H9 (cell line): ENCODE results near the gene RAP1B. TPM values are rescaled to one million over a fixed set of nuclear protein-coding genes. Genes with fewer than 3 reads are reported as not detected.

Experiments
- DNase-seq: peaks from one replicate; pipeline ENCODE4 v3.0.0-alpha.2; 2017
- H2AFZ ChIP-seq: one replicate; pipeline ENCODE4 v1.6.1; 2013; ENCODE audit warnings: mild to moderate bottlenecking, low read length, control low read depth, moderate library complexity
- H2AK5ac ChIP-seq: 2 replicates; pipeline ENCODE4 v1.6.1; 2013; ENCODE audit warnings: low read length, control low read depth, mixed read lengths; ENCODE audit not compliant: insufficient read length
- H2BK120ac ChIP-seq: one replicate; pipeline ENCODE4 v1.6.1; 2013; ENCODE audit warnings: low read depth, mild to moderate bottlenecking, low read length, control low read depth, inconsistent platforms; ENCODE audit not compliant: poor library complexity, severe bottlenecking
- H2BK12ac ChIP-seq: 2 replicates; pipeline ENCODE4 v1.6.1; 2013; ENCODE audit warnings: low read length, control low read depth, mixed read lengths, low read depth; ENCODE audit not compliant: insufficient read length
- H2BK15ac ChIP-seq: 2 replicates; pipeline ENCODE4 v1.6.1; 2013; ENCODE audit warnings: low read depth, low read length, control low read depth
- H2BK20ac ChIP-seq: one replicate; pipeline ENCODE4 v1.6.1; 2013; ENCODE audit warnings: low read depth, mild to moderate bottlenecking, low read length, control low read depth, inconsistent platforms; ENCODE audit not compliant: poor library complexity, severe bottlenecking
- H2BK5ac ChIP-seq: 2 replicates; pipeline ENCODE4 v1.6.1; 2013; ENCODE audit warnings: low read length, control low read depth, mixed read lengths; ENCODE audit not compliant: insufficient read length
- H3K14ac ChIP-seq: 2 replicates; pipeline ENCODE4 v1.6.1; 2013; ENCODE audit warnings: low read length, control low read depth; ENCODE audit not compliant: insufficient read depth
- H3K18ac ChIP-seq: 2 replicates; pipeline ENCODE4 v1.6.1; 2013; ENCODE audit warnings: low read depth, mild to moderate bottlenecking, mixed read lengths, low read length, control low read depth; ENCODE audit not compliant: insufficient read length
- H3K23ac ChIP-seq: 2 replicates; pipeline ENCODE4 v1.6.1; 2013; ENCODE audit warnings: low read length, control low read depth, mixed read lengths, low read depth; ENCODE audit not compliant: insufficient read length
- H3K23me2 ChIP-seq: 2 replicates; pipeline ENCODE4 v1.6.1; 2013; ENCODE audit warnings: low read depth, mild to moderate bottlenecking, mixed read lengths, low read length, control low read depth; ENCODE audit not compliant: insufficient read length, poor library complexity, severe bottlenecking
- H3K27ac ChIP-seq: 2 replicates; pipeline ENCODE4 v1.5.1; 2013; ENCODE audit warnings: low read length, control low read depth, mixed read lengths, low read depth; ENCODE audit not compliant: insufficient read length
- H3K27me3 ChIP-seq: 2 replicates; pipeline ENCODE4 v1.6.1; 2013; ENCODE audit warnings: low read length, control low read depth, inconsistent platforms; ENCODE audit not compliant: insufficient read depth
- H3K4ac ChIP-seq: 2 replicates; pipeline ENCODE4 v1.6.1; 2013; ENCODE audit warnings: low read depth, mild to moderate bottlenecking, control low read depth, inconsistent platforms, low read length, moderate library complexity
- H3K4me1 ChIP-seq: 2 replicates; pipeline ENCODE4 v1.6.1; 2013; ENCODE audit warnings: low read length, control low read depth, inconsistent platforms; ENCODE audit not compliant: insufficient read depth
- H3K4me2 ChIP-seq: 2 replicates; pipeline ENCODE4 v1.6.1; 2013; ENCODE audit warnings: low read length, control low read depth, mixed read lengths; ENCODE audit not compliant: insufficient read length, insufficient read depth
- H3K56ac ChIP-seq: 2 replicates; pipeline ENCODE4 v1.6.1; 2013; ENCODE audit warnings: low read depth, mild to moderate bottlenecking, mixed read lengths, low read length, control low read depth; ENCODE audit not compliant: insufficient read length
- H3K79me1 ChIP-seq: 2 replicates; pipeline ENCODE4 v1.6.1; 2013; ENCODE audit warnings: low read depth, mild to moderate bottlenecking, moderate library complexity, low read length, control low read depth, inconsistent platforms; ENCODE audit not compliant: insufficient read depth, poor library complexity, severe bottlenecking
- H3K79me2 ChIP-seq: 2 replicates; pipeline ENCODE4 v1.6.1; 2013; ENCODE audit warnings: low read length, control low read depth, inconsistent platforms; ENCODE audit not compliant: insufficient read depth
- H3K9ac ChIP-seq: 2 replicates; pipeline ENCODE4 v1.6.1; 2013; ENCODE audit warnings: low read length, control low read depth, mixed read lengths; ENCODE audit not compliant: insufficient read length; ENCODE audit errors: extremely low read depth
- H3K9me3 ChIP-seq: one replicate; pipeline ENCODE4 v1.6.1; 2013; ENCODE audit warnings: low read depth, low read length, inconsistent platforms; ENCODE audit not compliant: control insufficient read depth
- H3T11ph ChIP-seq: one replicate; pipeline ENCODE4 v1.6.1; 2013; ENCODE audit warnings: mild to moderate bottlenecking, low read length, control low read depth, inconsistent platforms
- H4K20me1 ChIP-seq: one replicate; pipeline ENCODE4 v1.6.1; 2013; ENCODE audit not compliant: control insufficient read depth, insufficient read length, insufficient read depth
- H4K5ac ChIP-seq: 2 replicates; pipeline ENCODE4 v1.6.1; 2013; ENCODE audit warnings: low read depth, mild to moderate bottlenecking, mixed read lengths, low read length, control low read depth; ENCODE audit not compliant: insufficient read length
- H4K8ac ChIP-seq: replicated peaks from 2 replicates; pipeline ENCODE4 v1.6.1; 2013; ENCODE audit warnings: low read length, control low read depth, mixed read lengths, low read depth; ENCODE audit not compliant: insufficient read length
- H4K91ac ChIP-seq: 2 replicates; pipeline ENCODE4 v1.6.1; 2013; ENCODE audit warnings: low read depth, mild to moderate bottlenecking, moderate library complexity, mixed read lengths, low read length, control low read depth; ENCODE audit not compliant: insufficient read length
- H3K27ac Mint-ChIP-seq, 3 experiments: 2 replicates in 2 of 3; 3 replicates in 1 of 3; pipeline ENCODE4 v1.8.0; 2020 to 2021; ENCODE audit warnings: mixed read lengths in 3 of 3, mild to moderate bottlenecking in 1 of 3, moderate library complexity in 1 of 3
- H3K27me3 Mint-ChIP-seq: 2 replicates; pipeline ENCODE4 v1.8.0; 2021; ENCODE audit warnings: low read depth, mild to moderate bottlenecking, moderate library complexity, mixed read lengths
- H3K36me3 Mint-ChIP-seq, 3 experiments: 2 replicates in 2 of 3; 3 replicates in 1 of 3; pipeline ENCODE4 v1.8.0; 2020 to 2021; ENCODE audit warnings: low read depth in 3 of 3, mixed read lengths in 3 of 3; ENCODE audit not compliant: insufficient read depth in 1 of 3
- H3K4me1 Mint-ChIP-seq, 2 experiments: 2 replicates each; pipeline ENCODE4 v1.8.0; 2020; ENCODE audit warnings: mixed read lengths in 2 of 2
- H3K4me3 Mint-ChIP-seq, 2 experiments: 2 replicates in 1 of 2; 3 replicates in 1 of 2; pipeline ENCODE4 v1.8.0; 2020 to 2021; ENCODE audit warnings: mild to moderate bottlenecking in 2 of 2, mixed read lengths in 2 of 2, moderate library complexity in 1 of 2
- H3K9me3 Mint-ChIP-seq, 2 experiments: 2 replicates in 1 of 2; 3 replicates in 1 of 2; pipeline ENCODE4 v1.8.0; 2020; ENCODE audit warnings: mild to moderate bottlenecking in 2 of 2, mixed read lengths in 2 of 2, moderate library complexity in 1 of 2
- WGBS: extraction: QIAGEN DNeasy Blood & Tissue Kit; methylation state at CpG from one replicate; pipeline ENCODE4 v1.1.7; 2013; ENCODE audit warnings: missing lambda C conversion rate, low lambda C conversion rate, mixed read lengths; ENCODE audit not compliant: insufficient read length; ENCODE audit errors: extremely low coverage; 5-methylcytosine and 5-hydroxymethylcytosine counted together
- total RNA-seq: library from RNA; stranded (reverse); gene quantifications from 2 replicates; pipeline ENCODE4 v1.2.1, GENCODE V29; 2021
- TF ChIP-seq, protein P1 (sequence below): fragments of 200-600 bp; sonication (generic); conservative IDR thresholded peaks from 3 replicates; pipeline ENCODE4 v1.8.0; 2021; ENCODE audit warnings: antibody characterized with exemption, mild to moderate bottlenecking

RAP1B gene
- total RNA-seq, 1 experiment from 2014 or later: 97.7 TPM

DNA sequence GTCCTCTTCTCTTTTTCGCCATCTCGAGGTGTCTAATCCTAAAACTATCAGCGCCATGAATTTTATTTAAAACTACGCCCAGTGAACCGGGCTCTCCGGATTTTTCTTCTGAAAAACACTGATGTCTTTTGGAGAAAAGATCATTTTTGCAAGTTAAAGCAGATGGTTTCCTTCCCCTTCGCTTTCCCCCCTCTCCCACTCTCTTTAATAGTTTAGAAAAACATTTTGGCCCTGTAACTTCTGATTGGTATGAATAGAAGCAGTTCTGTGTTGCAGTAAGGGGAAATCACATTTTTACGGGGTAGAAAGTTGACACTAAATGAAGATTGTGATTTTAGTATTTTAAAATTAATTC is 1.1 kb downstream of the RAP1B start:
- Histone ChIP-seq H3K9ac (peak overlapping the region; percentile 60), H4K20me1 (no peaks in the 10 kb centered on the region), H2AK5ac (no peak overlapping the region), H4K5ac (no peak overlapping the region), H3K18ac (no peak overlapping the region), H3T11ph (no peak overlapping the region), H2BK120ac (no peak overlapping the region), H2BK15ac (no peak overlapping the region), H3K79me1 (peaks cover 6% of the 10 kb centered on the region), H3K14ac (no peak overlapping the region), H4K91ac (no peak overlapping the region), H3K27me3 (no peaks in the 10 kb centered on the region), H3K79me2 (peaks cover 31% of the 10 kb centered on the region; the same call in 1 of the 2 replicates), H3K56ac (no peak overlapping the region), H2BK20ac (no peak overlapping the region), H2BK12ac (no peak overlapping the region), H3K4me1 (no peaks in the 10 kb centered on the region; the same call in 1 of the 2 replicates), H2BK5ac (no peak overlapping the region), H3K4ac (no peak overlapping the region), H4K8ac (no peak overlapping the region), H3K27ac (no peak overlapping the region), H3K23me2 (no peaks in the 10 kb centered on the region), H2AFZ (no peak overlapping the region), H3K4me2 (peak overlapping the region; percentile 64), H3K23ac (no peak overlapping the region), H3K9me3 (no peaks in the 10 kb centered on the region)
- H3K9me3 Mint-ChIP-seq: no peaks in the 10 kb centered on the region; a peak in 2 of 5 replicates
- H3K27ac Mint-ChIP-seq: peak overlapping the region; percentile 82 to 89 (median 88); a peak in 6 of 7 replicates
- DNase-seq: no peak
- TF ChIP-seq, protein P1, sequence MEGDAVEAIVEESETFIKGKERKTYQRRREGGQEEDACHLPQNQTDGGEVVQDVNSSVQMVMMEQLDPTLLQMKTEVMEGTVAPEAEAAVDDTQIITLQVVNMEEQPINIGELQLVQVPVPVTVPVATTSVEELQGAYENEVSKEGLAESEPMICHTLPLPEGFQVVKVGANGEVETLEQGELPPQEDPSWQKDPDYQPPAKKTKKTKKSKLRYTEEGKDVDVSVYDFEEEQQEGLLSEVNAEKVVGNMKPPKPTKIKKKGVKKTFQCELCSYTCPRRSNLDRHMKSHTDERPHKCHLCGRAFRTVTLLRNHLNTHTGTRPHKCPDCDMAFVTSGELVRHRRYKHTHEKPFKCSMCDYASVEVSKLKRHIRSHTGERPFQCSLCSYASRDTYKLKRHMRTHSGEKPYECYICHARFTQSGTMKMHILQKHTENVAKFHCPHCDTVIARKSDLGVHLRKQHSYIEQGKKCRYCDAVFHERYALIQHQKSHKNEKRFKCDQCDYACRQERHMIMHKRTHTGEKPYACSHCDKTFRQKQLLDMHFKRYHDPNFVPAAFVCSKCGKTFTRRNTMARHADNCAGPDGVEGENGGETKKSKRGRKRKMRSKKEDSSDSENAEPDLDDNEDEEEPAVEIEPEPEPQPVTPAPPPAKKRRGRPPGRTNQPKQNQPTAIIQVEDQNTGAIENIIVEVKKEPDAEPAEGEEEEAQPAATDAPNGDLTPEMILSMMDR: no peak
- WGBS: no CpG with 5 or more reads among the region's 8 CpGs
- no peaks in the 10 kb centered on the region for H3K27me3 Mint-ChIP-seq
- H3K4me1 Mint-ChIP-seq: peaks cover 41 to 44% of the 10 kb centered on the region in 2 experiments
- H3K4me3 Mint-ChIP-seq: peak overlapping the region; percentile 89 to 94
- peaks cover 8 to 16% (median 8%) of the 10 kb centered on the region in 3 experiments; a peak in 6 of 7 replicates for H3K36me3 Mint-ChIP-seq
